ENCODE data around the gene SEPTIN12.

The SEPTIN12 gene, protein sequence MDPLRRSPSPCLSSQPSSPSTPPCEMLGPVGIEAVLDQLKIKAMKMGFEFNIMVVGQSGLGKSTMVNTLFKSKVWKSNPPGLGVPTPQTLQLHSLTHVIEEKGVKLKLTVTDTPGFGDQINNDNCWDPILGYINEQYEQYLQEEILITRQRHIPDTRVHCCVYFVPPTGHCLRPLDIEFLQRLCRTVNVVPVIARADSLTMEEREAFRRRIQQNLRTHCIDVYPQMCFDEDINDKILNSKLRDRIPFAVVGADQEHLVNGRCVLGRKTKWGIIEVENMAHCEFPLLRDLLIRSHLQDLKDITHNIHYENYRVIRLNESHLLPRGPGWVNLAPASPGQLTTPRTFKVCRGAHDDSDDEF

DNA sequence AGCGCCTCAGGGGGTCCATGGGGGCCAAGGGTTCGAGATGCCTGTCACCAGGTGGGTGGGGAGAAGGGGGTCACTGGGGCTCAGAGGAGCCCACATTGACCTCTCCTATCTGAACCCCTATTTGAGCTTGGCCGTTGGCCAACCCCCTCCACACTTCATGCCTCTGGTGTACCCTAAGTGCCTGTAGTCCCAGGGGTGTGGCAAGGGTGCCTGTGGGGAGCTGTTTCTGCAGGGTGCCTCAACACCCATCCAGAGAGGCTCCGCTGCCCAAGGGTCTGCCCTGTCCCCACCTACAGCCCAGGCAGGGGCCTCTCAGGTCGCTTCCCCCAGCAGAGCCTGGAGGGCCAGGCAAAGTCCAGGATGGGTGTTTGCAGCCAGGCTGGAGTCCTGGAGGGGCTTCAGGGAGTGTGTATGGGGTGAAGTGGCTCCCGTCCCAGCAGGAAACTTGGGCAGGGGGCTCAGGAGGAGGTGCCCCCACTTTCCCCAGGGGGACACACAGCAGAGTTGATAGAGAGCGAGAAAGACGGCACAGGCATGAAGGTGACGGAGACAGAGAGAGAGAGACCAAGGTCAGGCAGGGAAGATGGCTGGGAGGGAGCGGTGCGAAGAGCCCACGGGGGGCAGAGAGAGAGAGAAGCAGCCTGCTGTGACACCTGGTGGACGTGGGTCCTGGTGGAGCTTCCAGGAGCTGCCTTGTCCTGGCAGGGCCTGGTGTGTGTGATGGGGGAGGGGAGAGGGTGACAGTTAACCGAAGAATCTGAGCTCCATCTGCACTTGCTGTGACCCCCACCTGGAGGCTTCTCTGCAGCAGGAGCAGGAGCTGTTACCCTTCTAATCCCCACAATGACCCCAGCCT lies at the start of gene SEPTIN12:
Gene SEPTIN12, minus strand, starts transcription at position 719 of the 856 bp plus-strand sequence. Its CDS starts 700 bp downstream, at position 19.
- H3K4me3 ChIP-seq (ENCODE audit: low read depth, low read length) = no peak within 1 kb of the TSS; the same call in 1 of the 2 replicates
- DNase-seq = peak; percentile 99
- TF ChIP-seq CTCF (IDR thresholded peaks at IDR 0.05; ENCODE audit: low read depth, low read length) = peak; percentile 83
- no peaks in the 10 kb centered on the region for H3K27me3 ChIP-seq (ENCODE audit: insufficient read depth, low read depth, severe bottlenecking)
- H3K27ac ChIP-seq = peak within 1 kb of the TSS; percentile 90
- H3K9me3 ChIP-seq (ENCODE audit: severe bottlenecking) = no peaks in the 10 kb centered on the region
- no peaks in the 10 kb centered on the region for H3K36me3 ChIP-seq

- no peak overlapping the region for H3K4me3 ChIP-seq (ENCODE audit: low read depth, low read length)
- H3K27me3 ChIP-seq (ENCODE audit: insufficient read depth, low read depth, severe bottlenecking) = no peaks in the 10 kb centered on the region
- no peaks in the 10 kb centered on the region for H3K9me3 ChIP-seq (ENCODE audit: severe bottlenecking)
- TF ChIP-seq CTCF (IDR thresholded peaks at IDR 0.05; ENCODE audit: low read depth, low read length) = no peak
- H3K27ac ChIP-seq = no peak overlapping the region
- DNase-seq = no peak
- peaks cover 77% of the 10 kb centered on the region for H3K36me3 ChIP-seq
Measured at GRCh38 chr16:4836727-4837126, 48.6 kb upstream of the SEPTIN12 start.

DNA sequence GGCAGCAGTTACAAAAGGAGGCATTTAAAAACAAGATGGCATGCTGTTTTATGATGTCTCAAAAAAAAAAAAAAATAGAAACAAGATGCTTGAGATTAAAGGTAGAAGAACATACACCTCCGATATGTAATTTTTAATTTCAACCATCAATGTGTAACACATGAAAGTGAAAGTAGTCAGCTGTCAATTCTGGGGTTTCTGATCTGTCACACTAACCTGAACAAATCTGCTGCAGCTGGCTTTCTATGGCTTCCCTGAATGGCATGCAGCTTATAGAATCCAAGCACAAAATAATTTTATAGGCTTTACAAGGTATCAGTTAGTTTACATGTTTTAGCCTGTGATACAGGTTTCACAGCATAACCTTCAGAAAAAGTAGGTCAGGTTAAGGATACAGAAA lies 45.4 kb upstream of the SEPTIN12 start:
- no peak overlapping the region for H3K27ac ChIP-seq
- H3K4me3 ChIP-seq (ENCODE audit: low read depth, low read length) = no peak overlapping the region
- no peaks in the 10 kb centered on the region for H3K9me3 ChIP-seq (ENCODE audit: severe bottlenecking)
- H3K36me3 ChIP-seq = peaks cover 80% of the 10 kb centered on the region
- no peak for DNase-seq
- no peaks in the 10 kb centered on the region for H3K27me3 ChIP-seq (ENCODE audit: insufficient read depth, low read depth, severe bottlenecking)
- no peak for TF ChIP-seq CTCF (IDR thresholded peaks at IDR 0.05; ENCODE audit: low read depth, low read length)

DNA sequence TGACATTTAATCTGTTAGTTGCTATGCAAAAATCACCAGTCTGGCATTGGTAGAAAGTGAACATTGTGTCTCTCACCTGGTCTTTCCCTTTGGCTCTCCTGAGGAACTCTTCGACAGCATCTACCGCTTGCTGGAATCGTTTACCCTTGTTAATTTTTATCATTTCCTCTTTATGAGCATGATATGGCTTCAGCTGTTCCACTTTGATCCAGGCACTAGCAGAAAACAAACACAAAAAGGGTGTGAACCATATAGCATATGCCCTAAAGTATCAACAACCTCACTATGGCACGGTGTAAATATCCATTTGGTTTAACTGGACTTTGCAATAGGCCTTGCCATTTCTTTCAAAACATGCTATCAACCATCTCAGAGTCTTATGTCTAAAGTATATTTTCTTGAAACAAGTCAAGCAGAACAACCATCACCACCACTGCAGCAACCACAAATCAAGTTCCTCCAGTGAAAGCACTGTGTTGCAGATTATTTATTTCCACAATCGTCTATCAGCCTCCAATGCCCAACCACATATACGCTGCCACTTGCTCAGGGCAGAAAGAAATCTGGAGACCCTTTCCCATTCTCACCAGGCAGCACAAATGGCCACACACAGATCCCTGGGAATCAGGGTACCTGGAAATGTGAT lies 44.7 kb upstream of the SEPTIN12 start:
- no peaks in the 10 kb centered on the region for H3K9me3 ChIP-seq (ENCODE audit: severe bottlenecking)
- no peak for TF ChIP-seq CTCF (IDR thresholded peaks at IDR 0.05; ENCODE audit: low read depth, low read length)
- H3K27me3 ChIP-seq (ENCODE audit: insufficient read depth, low read depth, severe bottlenecking) = no peaks in the 10 kb centered on the region
- peaks cover 79% of the 10 kb centered on the region for H3K36me3 ChIP-seq
- no peak overlapping the region for H3K4me3 ChIP-seq (ENCODE audit: low read depth, low read length)
- no peak overlapping the region for H3K27ac ChIP-seq
- no peak for DNase-seq

DNA sequence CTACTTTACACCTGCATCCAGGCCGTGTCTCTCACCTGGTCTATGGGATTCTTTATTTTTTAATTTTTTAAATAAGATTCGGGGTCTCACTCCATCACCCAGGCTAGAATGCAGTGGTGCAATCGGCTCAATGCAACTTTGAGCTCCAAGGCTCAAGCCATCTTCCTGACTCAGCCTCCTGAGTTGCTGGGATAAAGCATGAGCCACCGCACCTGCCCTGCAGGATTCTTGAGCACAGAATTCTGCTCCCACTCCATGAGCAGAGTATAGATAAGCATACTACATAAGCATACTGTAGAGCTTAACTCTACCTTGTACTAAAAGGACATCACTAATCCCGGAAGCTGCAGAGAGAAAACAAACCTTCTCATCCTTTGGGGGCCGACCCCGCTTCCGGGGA lies 43.5 kb upstream of the SEPTIN12 start:
- Histone ChIP-seq H3K9me3 (ENCODE audit: severe bottlenecking) (no peaks in the 10 kb centered on the region), H3K27ac (no peak overlapping the region), H3K36me3 (peaks cover 86% of the 10 kb centered on the region), H3K4me3 (ENCODE audit: low read depth, low read length) (no peak overlapping the region), H3K27me3 (ENCODE audit: insufficient read depth, low read depth, severe bottlenecking) (no peaks in the 10 kb centered on the region)
- no peak for DNase-seq
- no peak for TF ChIP-seq CTCF (IDR thresholded peaks at IDR 0.05; ENCODE audit: low read depth, low read length)

All from WERI-Rb-1 (cell line).